GM21786 (cell line): ENCODE results near the gene IPO7.
"Not testable (repeated sequence)": the region's sequence is repeated elsewhere in the genome, so short reads cannot be mapped to it uniquely, and the experiment has no call there.

ENCODE experiments used
- ATAC-seq: cut with Tn5 transposase; IDR thresholded peaks from one replicate; pipeline ENCODE4 v1.9.1; 2021; ENCODE audit not compliant: unreplicated experiment

Gene IPO7

DNA sequence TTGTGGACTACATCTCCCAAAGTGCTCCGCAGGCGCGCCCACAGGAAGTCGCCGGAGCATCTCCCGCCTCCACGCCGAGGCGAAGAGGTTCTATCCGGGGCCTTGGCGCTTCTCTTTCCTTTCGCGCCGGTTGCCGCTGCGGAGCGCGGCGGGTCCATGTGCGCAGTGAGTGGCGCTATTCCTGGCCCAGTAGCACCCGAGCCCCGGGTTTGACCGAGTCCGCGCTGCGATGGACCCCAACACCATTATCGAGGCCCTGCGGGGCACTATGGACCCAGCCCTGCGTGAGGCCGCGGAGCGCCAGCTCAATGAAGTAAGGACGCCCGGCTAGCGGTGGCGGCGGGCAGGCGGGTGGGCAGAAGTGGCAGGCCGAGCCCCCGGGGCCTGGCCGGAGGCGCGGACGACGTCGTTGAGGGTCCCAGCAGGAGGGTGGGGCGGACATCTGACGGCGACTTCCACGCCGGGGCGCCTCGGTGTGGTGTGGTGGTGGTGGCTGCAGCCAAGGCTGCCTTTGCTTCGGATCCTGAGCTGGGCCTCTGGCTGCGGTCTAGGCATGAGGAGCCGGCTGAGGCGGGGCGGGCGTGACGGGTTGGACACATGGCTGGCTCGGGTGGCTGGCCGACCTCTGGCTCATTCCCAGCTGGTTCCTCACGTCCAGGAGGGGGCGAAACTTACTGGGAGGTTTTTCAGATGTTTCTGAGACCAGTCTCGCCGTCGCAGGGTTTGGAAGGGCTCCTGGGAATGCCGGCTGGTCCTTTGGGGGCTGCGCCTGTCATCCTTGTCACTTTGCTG is at the start of gene IPO7:
IPO7 (plus strand) TSS at position 118 of the 792 bp plus-strand sequence; CDS start at position 230, 112 bp downstream.
- peak; percentile 92 for ATAC-seq

GRCh38 chr11:9341638-9342178 is 42.7 kb upstream of the IPO7 start:
- ATAC-seq: no peak

- no peak for ATAC-seq
Measured at GRCh38 chr11:9344061-9344680, 40.3 kb upstream of the IPO7 start.

- no peak for ATAC-seq
Measured at GRCh38 chr11:9347100-9347499, 37.4 kb upstream of the IPO7 start.

DNA sequence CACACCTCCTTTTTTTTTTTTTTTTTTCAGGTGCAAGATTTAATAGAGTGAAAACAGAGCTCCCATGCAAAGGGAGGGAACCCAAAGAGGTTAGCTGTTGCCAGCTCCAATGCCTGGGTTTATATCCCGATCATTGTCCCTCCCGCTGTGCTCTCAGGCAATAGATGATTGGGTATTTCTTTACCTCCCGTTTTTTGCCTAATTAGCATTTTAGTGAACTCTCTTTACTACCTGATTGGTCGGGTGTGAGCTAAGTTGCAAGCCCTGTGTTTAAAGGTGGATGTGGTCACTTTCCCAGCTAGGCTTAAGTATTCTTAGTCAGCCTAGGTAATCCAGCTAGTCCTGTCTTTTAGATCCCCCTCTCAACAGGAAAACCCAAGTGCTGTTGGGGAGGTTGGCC is 36.7 kb upstream of the IPO7 start:
- not testable (repeated sequence) for ATAC-seq

DNA sequence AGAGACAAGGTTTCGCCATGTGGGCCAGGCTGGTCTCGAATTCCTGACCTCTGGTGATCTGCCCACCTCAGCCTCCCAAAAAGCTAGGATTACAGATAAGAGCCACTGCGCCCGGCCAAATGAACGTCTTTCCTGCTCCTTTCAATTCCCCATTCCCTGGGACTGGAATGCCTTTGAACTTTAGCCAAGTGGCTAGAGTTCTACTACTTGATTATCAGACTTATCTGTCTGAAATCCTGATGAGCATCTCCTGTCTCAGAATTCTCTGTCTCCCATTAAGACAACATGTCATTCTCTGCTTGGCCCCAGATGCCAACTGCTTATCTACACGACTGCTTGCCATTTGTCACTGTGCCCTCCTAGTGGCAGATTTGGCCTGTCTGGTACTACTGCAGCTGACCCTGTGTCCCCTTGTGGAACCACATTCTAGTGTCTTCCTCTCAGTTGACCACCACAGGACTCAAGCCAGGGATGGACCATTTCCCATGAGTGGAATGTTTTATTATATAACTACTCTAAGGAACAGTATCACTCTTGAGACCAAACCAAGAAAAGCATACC is 33.1 kb upstream of the IPO7 start:
- no peak for ATAC-seq

DNA sequence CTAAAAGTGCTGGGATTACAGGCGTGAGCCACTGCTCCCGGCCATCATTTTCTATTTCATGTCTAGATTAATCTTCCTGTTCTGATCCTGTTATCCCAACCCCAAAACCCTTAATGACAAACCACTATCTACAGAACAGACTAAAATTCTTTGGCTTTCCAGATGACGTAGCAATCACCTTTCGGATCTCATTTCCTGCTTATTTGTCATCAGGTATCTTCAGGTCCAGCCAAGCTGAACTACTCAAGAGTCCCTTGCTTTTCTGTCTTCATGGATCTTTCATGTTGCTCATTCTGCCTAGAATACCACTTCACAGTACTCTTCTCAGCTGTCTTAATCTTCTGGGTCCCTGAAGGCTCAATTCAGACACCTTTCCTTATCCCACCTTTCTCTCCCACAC is 27.4 kb upstream of the IPO7 start:
- ATAC-seq: no peak

DNA sequence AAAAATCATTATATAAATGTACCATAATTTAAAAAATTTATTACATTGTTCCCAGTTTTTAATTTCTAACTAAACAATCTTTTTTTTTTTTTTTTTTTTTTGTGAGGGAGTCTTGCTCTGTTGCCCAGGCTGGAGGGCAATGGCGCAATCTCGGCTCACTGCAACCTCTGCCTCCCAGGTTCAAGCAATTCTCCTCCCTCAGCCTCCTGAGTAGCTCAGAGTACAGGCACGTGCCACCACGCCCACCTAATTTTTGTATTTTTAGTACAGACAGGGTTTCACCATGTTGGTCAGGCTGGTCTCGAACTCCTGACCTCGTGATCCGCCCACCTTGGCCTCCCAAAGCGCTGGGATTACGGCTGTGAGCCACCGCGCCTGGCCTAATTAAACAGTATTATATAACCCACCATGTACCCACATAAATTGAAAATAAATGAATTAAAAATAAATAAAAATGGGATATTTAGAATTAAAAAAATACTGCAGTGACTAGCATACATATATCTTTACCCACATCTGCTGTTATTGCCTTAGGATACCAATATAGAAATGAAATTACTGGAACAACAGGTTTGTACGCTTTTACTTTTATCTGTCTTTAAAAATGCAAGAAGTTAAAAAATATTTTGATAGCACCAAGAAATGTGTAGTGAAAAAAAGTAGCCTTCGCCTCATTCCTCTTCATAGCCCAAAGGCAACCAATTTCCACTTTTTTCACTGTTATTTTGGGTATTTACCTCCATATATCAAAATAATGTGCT is 23.4 kb upstream of the IPO7 start:
- not testable (repeated sequence) for ATAC-seq

DNA sequence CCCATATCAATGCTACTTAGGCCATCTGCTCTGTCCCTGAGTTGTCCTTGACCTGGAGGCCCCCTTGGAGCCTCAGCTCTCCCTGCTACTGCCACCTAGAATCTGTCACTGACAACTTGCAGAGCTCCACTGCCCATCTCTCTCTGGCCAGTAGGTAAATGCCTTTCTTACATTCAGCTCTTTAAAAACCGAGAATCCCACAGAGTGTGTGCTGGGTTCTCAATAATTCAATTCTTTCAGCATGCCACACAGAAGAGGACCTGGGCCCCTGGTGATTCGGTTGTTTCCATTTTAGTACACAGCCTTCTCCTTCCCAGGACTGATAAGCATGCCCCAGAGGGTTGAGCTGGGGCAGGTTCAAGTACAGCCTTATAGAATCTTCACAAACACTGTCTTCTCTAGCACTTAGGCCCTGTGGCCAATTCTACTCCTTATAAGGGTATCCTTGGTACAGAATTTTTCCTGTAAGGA is 22.0 kb upstream of the IPO7 start:
- no peak for ATAC-seq

- ATAC-seq: peak; percentile 95
Measured at GRCh38 chr11:9363954-9364912, 20.2 kb upstream of the IPO7 start.

- no peak for ATAC-seq
Measured at GRCh38 chr11:9367551-9367950, 16.9 kb upstream of the IPO7 start.

DNA sequence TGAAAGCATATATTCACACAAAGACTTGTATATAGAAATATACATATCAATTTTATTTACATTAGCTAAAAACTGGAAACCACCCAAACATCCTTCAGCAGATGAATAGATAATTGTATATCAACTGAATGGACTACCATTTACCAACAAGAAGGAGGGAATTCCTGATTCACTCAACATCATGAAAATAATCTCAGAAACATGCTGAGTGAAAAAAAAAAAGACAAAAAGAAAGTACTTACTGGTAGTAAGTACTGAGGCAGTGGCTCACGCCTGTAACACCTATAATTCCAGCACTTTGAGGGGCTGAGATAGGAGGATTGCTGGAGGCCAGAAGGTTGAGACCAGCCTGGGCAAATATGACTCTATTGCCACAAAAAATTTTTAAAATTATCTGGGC is 7.4 kb upstream of the IPO7 start:
- ATAC-seq: no peak

- no peak for ATAC-seq
Measured at GRCh38 chr11:9379041-9379440, 5.4 kb upstream of the IPO7 start.

GRCh38 chr11:9380773-9381172 is 3.7 kb upstream of the IPO7 start:
- no peak for ATAC-seq

- peak; percentile 17 for ATAC-seq
Measured at GRCh38 chr11:9385327-9385899, 961 bp downstream of the IPO7 start.

GRCh38 chr11:9386086-9386485 is 1.6 kb downstream of the IPO7 start:
- no peak for ATAC-seq

- ATAC-seq: no peak
Measured at GRCh38 chr11:9386901-9387300, 2.4 kb downstream of the IPO7 start.

DNA sequence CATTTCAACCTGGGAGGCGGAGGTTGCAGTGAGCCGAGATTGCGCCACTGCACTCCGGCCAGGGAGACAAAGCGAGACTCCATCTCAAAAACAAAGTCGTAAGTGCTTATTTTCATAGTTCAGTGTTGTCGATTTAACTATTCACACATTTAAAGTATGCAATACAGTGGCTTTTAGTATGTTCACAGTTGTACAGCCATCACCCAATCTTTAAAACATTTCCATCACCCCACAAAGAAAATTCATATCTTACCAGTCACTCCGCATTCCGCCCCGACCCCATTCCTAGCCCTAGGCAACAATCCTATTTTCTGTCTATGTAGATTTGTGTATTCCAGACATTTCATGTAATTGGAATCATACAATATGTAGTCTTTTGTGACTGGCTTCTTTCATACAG is 11.9 kb downstream of the IPO7 start:
- no peak for ATAC-seq

DNA sequence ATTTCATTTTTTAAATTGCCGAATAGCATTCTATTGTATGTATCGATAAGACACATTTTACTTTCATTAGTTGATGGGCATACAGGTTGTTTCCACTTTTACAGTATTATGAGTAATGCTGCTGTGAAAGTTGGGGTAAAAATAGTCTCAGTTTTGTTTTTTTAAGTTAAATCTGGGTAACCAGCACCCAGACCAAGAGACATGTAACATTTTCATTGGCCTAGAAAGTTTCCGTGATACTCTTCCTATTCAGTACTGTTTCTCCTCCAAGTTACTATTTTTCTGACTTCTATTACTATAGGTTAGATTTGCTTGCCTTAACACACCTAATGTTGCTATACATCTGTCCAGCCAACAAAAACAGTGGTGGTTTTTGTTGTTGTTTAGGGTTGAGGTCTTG is 12.3 kb downstream of the IPO7 start:
- no peak for ATAC-seq
